Measurements from ENCODE around the gene PMPCA.

DNA sequence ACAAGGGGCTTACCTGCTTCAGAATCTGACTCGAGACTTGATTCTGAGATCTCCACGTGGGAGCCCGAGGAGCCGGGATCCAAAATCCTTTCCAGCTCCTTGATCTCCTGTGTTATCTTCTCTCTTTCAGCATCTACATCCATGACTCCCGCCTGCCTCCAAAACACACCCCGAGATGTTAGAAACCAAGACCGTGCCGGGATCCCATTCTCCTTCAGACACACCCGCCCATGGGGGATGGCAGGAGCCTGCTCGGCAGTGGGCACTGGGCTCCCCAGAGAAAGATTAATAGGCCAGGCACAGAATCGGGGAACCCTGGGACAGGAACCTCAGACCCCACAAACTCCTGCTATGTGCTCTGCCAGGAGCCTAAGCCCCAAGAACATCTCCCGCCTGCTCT is 12.2 kb upstream of the PMPCA start:
- TF ChIP-seq TCF7L2 (IDR thresholded peaks at IDR 0.05; ENCODE audit: borderline replicate concordance, extremely low read depth, insufficient read depth, insufficient read length) (no peak), EZH2phosphoT487 (IDR thresholded peaks at IDR 0.05; ENCODE audit: borderline replicate concordance) (no peak), POLR2A (IDR thresholded peaks at IDR 0.05; ENCODE audit: borderline replicate concordance, extremely low read depth, insufficient read depth, insufficient read length) (no peak)
- TF ChIP-seq, protein P1, sequence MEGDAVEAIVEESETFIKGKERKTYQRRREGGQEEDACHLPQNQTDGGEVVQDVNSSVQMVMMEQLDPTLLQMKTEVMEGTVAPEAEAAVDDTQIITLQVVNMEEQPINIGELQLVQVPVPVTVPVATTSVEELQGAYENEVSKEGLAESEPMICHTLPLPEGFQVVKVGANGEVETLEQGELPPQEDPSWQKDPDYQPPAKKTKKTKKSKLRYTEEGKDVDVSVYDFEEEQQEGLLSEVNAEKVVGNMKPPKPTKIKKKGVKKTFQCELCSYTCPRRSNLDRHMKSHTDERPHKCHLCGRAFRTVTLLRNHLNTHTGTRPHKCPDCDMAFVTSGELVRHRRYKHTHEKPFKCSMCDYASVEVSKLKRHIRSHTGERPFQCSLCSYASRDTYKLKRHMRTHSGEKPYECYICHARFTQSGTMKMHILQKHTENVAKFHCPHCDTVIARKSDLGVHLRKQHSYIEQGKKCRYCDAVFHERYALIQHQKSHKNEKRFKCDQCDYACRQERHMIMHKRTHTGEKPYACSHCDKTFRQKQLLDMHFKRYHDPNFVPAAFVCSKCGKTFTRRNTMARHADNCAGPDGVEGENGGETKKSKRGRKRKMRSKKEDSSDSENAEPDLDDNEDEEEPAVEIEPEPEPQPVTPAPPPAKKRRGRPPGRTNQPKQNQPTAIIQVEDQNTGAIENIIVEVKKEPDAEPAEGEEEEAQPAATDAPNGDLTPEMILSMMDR (IDR thresholded peaks at IDR 0.05 in 2 of 3, conservative IDR thresholded peaks at IDR 0.05 in 1 of 3; ENCODE audit: borderline replicate concordance in 1 of 3, insufficient read depth in 1 of 3, low read depth in 2 of 3, low read length in 2 of 3) = no peak
- TF ChIP-seq, protein P2, sequence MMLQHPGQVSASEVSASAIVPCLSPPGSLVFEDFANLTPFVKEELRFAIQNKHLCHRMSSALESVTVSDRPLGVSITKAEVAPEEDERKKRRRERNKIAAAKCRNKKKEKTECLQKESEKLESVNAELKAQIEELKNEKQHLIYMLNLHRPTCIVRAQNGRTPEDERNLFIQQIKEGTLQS (IDR thresholded peaks at IDR 0.05) = no peak
